CD4-positive, alpha-beta T cell (primary cell): ENCODE data around the gene ATP4B. TPM values are rescaled to one million over a fixed set of nuclear protein-coding genes. Genes with fewer than 3 reads are reported as not detected.

Experiments used
- ATAC-seq: fragments of 200-7000 bp; cut with Tn5 transposase; one replicate; pipeline ENCODE4 v1.10.0; 2022; ENCODE audit warnings: mild to moderate bottlenecking; ENCODE audit not compliant: poor library complexity
- CTCF ChIA-PET: fragments of 350-600 bp; sonication (Branson Sonifier 250); formaldehyde crosslinking; loops from one replicate; lab custom pipeline; 2021; ENCODE audit warnings: antibody characterized with exemption, inconsistent platforms; lab: Charles Lee
- POLR2A ChIA-PET: fragments of 350-600 bp; sonication (Branson Sonifier 250); formaldehyde crosslinking; loops from one replicate; lab custom pipeline; 2021; ENCODE audit warnings: antibody characterized with exemption, inconsistent platforms; lab: Charles Lee
- DNase-seq, 14 experiments: peaks; one replicate each; pipeline ENCODE4 v3.0.0-alpha.2; 2013 to 2020; ENCODE audit warnings: mixed read lengths in 2 of 14
- H3K27ac ChIP-seq, 2 donors: one replicate each; pipeline versions ENCODE4 v1.5.1 to v1.7.0; 2013; ENCODE audit warnings: low read length in 2 of 2, low read depth in 1 of 2, mild to moderate bottlenecking in 1 of 2
- H3K27me3 ChIP-seq, 2 experiments: 1 replicate in 1 of 2; 2 replicates in 1 of 2; pipeline versions ENCODE4 v1.6.1 to v1.7.0; 2013; ENCODE audit warnings: low read length in 2 of 2, control low read depth in 1 of 2, mild to moderate bottlenecking in 1 of 2, moderate library complexity in 1 of 2; ENCODE audit not compliant: insufficient read depth in 2 of 2, control insufficient read depth in 1 of 2
- H3K36me3 ChIP-seq: one replicate; pipeline ENCODE4 v1.6.1; 2013; ENCODE audit warnings: low read length, control low read depth; ENCODE audit not compliant: insufficient read depth
- H3K4me1 ChIP-seq: one replicate; pipeline ENCODE4 v1.6.1; 2013; ENCODE audit warnings: low read length, control low read depth; ENCODE audit not compliant: insufficient read depth
- H3K4me3 ChIP-seq: one replicate; pipeline ENCODE4 v1.5.1; 2013; ENCODE audit warnings: mild to moderate bottlenecking, low read length, moderate library complexity
- H3K9me3 ChIP-seq, 2 experiments: 1 replicate in 1 of 2; 2 replicates in 1 of 2; pipeline versions ENCODE4 v1.6.1 to v1.7.0; 2013; ENCODE audit warnings: low read length in 2 of 2, mild to moderate bottlenecking in 2 of 2, control low read depth in 1 of 2, moderate library complexity in 1 of 2; ENCODE audit not compliant: control insufficient read depth in 1 of 2, insufficient read depth in 1 of 2
- H3K27ac Mint-ChIP-seq: one replicate; pipeline ENCODE4 v1.8.0; 2020; ENCODE audit warnings: mixed read lengths
- H3K27me3 Mint-ChIP-seq: one replicate; pipeline ENCODE4 v1.8.0; 2021; ENCODE audit warnings: mixed read lengths
- H3K36me3 Mint-ChIP-seq: one replicate; pipeline ENCODE4 v1.8.0; 2021; ENCODE audit warnings: low read depth, mixed read lengths
- H3K4me1 Mint-ChIP-seq: one replicate; pipeline ENCODE4 v1.8.0; 2021; ENCODE audit warnings: low read depth, mixed read lengths
- H3K4me3 Mint-ChIP-seq: one replicate; pipeline ENCODE4 v1.8.0; 2020; ENCODE audit warnings: mild to moderate bottlenecking, mixed read lengths
- H3K9me3 Mint-ChIP-seq: one replicate; pipeline ENCODE4 v1.8.0; 2020; ENCODE audit warnings: mixed read lengths
- CTCF ChIP-seq: fragments of 200-600 bp; IDR thresholded peaks from one replicate; pipeline ENCODE4 v1.8.0; 2022; ENCODE audit warnings: antibody characterized with exemption, mild to moderate bottlenecking
- intact Hi-C, 2 experiments: fragments of 100-400 bp; cut with DNase I in 1 of 2; cut with micrococcal nuclease in 1 of 2; formaldehyde crosslinking; loops; one replicate each; pipeline versions ENCODE4 v1.15.1 to v1.9.0; 2023 to 2025; cut with DNase I, micrococcal nuclease
- total RNA-seq, 174 experiments: library from RNA in 2 of 174; stranded (reverse) in 2 of 174; gene quantifications; one replicate each; pipeline ENCODE4 v1.2.3 and lab custom pipeline; 2021 to 2026

Gene ATP4B
- total RNA-seq, 2 experiments from 2014 or later = not detected

- Mint-ChIP-seq H3K36me3 (peaks cover 5% of the 10 kb centered on the region), H3K27ac (peak overlapping the region; percentile 14), H3K27me3 (no peaks in the 10 kb centered on the region), H3K4me3 (peak overlapping the region; percentile 0), H3K9me3 (no peaks in the 10 kb centered on the region), H3K4me1 (peaks cover 33% of the 10 kb centered on the region)
- intact Hi-C loops = no loop called here
- POLR2A ChIA-PET = no interaction called here
- peak; percentile 74 for ATAC-seq
- no peak overlapping the region for H3K27ac ChIP-seq
- H3K9me3 ChIP-seq = no peaks in the 10 kb centered on the region
- TF ChIP-seq CTCF = no peak
- CTCF ChIA-PET = no interaction called here
- H3K27me3 ChIP-seq = no peaks in the 10 kb centered on the region
- H3K36me3 ChIP-seq = no peaks in the 10 kb centered on the region
- peaks cover 12% of the 10 kb centered on the region for H3K4me1 ChIP-seq
- H3K4me3 ChIP-seq = no peak overlapping the region
- peak in 3 of 14 experiments; percentile 12 to 40 (median 35) for DNase-seq
Observed at GRCh38 chr13:113646921-113647340, 11.1 kb downstream of the ATP4B start.

- Histone ChIP-seq H3K27me3 (no peaks in the 10 kb centered on the region), H3K4me1 (peaks cover 12% of the 10 kb centered on the region), H3K36me3 (peaks cover 3% of the 10 kb centered on the region), H3K4me3 (no peak overlapping the region), H3K27ac (no peak overlapping the region), H3K9me3 (no peaks in the 10 kb centered on the region)
- ChIA-PET POLR2A (no interaction called here), CTCF (no interaction called here)
- peak overlapping the region; percentile 14 for H3K27ac Mint-ChIP-seq
- peaks cover 6% of the 10 kb centered on the region for H3K36me3 Mint-ChIP-seq
- peaks cover 33% of the 10 kb centered on the region for H3K4me1 Mint-ChIP-seq
- DNase-seq (peak in 1 of 14 experiments; percentile 21), ATAC-seq (peak; percentile 32)
- TF ChIP-seq CTCF = no peak
- intact Hi-C loops = no loop called here
- H3K27me3 Mint-ChIP-seq = no peaks in the 10 kb centered on the region
- H3K4me3 Mint-ChIP-seq = peak overlapping the region; percentile 0
- H3K9me3 Mint-ChIP-seq = no peaks in the 10 kb centered on the region
Observed at GRCh38 chr13:113646376-113646775, 11.6 kb downstream of the ATP4B start.

GRCh38 chr13:113645329-113645728 lies 12.7 kb downstream of the ATP4B start:
- Mint-ChIP-seq H3K4me3 (no peak overlapping the region), H3K36me3 (peaks cover 13% of the 10 kb centered on the region), H3K4me1 (peaks cover 39% of the 10 kb centered on the region), H3K9me3 (no peaks in the 10 kb centered on the region), H3K27ac (no peak overlapping the region), H3K27me3 (no peaks in the 10 kb centered on the region)
- Histone ChIP-seq H3K27ac (no peak overlapping the region), H3K27me3 (no peaks in the 10 kb centered on the region), H3K4me1 (peaks cover 12% of the 10 kb centered on the region), H3K9me3 (no peaks in the 10 kb centered on the region), H3K4me3 (no peak overlapping the region), H3K36me3 (peaks cover 8% of the 10 kb centered on the region)
- ATAC-seq = no peak
- POLR2A ChIA-PET = no interaction called here
- intact Hi-C loops = no loop called here
- TF ChIP-seq CTCF = no peak
- DNase-seq = no peak
- CTCF ChIA-PET = no interaction called here
